ENCODE measurements around the gene TNRC18. TPM values are rescaled to one million over a fixed set of nuclear protein-coding genes. Genes with fewer than 3 reads are reported as not detected.

The TNRC18 gene
- total RNA-seq, 4 donors from 2014 or later, result 112 to 325 (median 211) TPM

DNA sequence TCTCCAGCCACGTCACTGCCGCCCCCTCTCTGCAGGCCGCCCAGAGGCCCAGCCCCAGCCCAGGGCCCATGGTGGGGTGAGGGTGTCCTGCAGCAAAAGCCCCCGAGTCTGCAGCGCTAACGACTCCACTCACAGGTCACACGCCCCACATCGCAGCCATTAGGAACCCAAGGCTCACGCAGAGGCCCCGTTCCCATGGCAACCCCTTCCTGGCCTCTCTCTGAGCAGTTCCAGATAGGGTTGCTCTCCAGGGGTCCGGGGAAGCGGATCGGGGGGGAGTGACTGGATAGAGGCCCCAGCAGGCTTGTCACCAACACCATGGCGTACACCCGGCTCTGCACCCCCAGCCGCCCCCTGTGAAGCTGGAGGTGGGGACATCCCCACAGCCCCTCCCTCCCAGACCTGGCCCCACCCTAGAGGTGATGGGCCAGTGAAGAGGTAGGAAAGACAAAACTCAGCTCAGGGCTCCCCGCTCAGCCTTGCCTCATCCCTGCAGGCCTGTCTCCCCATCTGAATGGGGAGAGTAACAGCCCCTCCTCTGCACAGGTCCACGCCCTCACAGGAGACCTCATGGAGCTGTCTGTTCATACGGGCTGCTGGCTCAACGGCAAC, 41.2 kb downstream of the TNRC18 start:
- Histone ChIP-seq H3K4me1 (peaks cover 0 to 39% (median 2%) of the 10 kb centered on the region in 4 donors), H3K27me3 (no peaks in the 10 kb centered on the region), H3K27ac (no peak overlapping the region), H3K9me3 (no peaks in the 10 kb centered on the region), H3K36me3 (peaks cover 0 to 21% (median 0%) of the 10 kb centered on the region in 3 donors), H3K4me3 (no peak overlapping the region)
- no peak for DNase-seq
- no peak for TF ChIP-seq POLR2A (IDR thresholded peaks at IDR 0.05)
- TF ChIP-seq, protein P1, sequence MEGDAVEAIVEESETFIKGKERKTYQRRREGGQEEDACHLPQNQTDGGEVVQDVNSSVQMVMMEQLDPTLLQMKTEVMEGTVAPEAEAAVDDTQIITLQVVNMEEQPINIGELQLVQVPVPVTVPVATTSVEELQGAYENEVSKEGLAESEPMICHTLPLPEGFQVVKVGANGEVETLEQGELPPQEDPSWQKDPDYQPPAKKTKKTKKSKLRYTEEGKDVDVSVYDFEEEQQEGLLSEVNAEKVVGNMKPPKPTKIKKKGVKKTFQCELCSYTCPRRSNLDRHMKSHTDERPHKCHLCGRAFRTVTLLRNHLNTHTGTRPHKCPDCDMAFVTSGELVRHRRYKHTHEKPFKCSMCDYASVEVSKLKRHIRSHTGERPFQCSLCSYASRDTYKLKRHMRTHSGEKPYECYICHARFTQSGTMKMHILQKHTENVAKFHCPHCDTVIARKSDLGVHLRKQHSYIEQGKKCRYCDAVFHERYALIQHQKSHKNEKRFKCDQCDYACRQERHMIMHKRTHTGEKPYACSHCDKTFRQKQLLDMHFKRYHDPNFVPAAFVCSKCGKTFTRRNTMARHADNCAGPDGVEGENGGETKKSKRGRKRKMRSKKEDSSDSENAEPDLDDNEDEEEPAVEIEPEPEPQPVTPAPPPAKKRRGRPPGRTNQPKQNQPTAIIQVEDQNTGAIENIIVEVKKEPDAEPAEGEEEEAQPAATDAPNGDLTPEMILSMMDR (IDR thresholded peaks at IDR 0.05), result no peak

DNA sequence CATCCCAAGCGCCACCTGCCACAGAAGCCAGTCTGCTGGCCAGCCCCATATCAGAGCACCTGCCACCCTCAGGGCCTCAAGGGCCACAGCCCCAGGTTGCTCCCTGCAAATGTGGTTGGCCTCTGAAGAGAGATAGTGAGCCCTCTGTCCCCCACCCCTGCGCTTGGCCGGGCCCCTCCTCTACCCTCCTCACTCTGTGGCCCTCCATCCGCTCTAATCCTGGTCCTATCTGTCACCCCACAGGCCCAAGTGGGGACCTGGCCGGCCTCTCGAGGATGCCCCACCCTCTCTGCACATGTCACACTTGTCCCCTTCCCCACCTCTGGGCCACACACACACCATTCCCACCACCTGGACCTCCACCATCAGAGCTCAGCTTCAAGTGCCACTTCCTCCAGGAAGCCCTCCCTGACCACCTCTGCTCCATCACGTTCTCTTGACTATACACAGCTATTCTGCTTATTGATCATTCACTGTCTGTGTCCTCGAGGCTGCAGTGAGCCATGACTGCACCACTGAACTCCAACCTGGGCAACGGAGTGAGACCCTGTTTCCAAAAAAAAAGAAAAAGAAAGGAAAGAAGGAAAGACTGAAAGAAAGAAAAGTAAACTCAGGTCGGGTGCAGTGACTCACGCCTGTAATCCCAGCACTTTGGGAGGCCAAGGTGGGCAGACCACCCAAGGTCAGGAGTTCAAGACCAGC, 42.4 kb downstream of the TNRC18 start:
- H3K27ac ChIP-seq, result no peak overlapping the region
- no peak for DNase-seq
- no peaks in the 10 kb centered on the region for H3K27me3 ChIP-seq
- no peaks in the 10 kb centered on the region for H3K9me3 ChIP-seq
- TF ChIP-seq POLR2A (IDR thresholded peaks at IDR 0.05), result no peak
- TF ChIP-seq, protein P1 (IDR thresholded peaks at IDR 0.05), result no peak
- peaks cover 0 to 39% (median 2%) of the 10 kb centered on the region in 4 donors for H3K4me1 ChIP-seq
- no peak overlapping the region for H3K4me3 ChIP-seq
- peaks cover 0 to 25% (median 0%) of the 10 kb centered on the region in 3 donors for H3K36me3 ChIP-seq

DNA sequence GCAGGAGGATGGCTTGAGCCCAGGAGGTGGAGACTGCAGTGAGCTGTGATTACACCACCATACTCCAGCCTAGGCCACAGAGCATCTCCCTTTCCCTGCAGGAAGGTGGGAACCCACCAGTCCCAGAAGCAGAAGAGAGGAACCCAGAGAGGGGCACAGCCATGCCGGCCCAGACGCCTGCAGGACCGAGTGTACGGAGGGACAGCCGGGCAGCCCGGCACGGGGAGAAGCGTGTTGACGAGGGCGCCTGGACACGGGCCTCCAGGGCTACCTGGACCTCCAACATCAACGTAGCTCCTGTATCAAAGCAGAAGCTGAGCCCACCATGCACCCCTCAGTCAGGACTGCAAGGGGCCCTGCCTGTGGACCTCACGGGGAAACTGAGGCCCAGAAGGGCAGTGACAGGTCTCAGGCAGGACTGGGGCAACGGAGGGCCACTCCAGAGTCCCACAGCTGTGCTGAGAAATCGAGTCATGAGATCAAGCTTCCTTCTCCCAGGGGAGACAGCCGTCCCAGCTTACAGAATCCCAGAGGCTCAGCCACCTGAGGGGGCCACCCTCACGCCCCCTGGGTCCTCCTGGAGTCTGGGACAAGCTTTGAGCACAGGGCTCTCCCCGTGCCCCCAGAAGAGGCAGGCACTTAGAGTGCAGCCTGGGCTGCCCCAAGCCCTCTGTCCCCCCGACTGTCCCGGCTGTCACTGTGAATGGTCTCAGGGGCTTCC, 43.1 kb downstream of the TNRC18 start:
- TF ChIP-seq, protein P1 (IDR thresholded peaks at IDR 0.05), result no peak
- TF ChIP-seq POLR2A (IDR thresholded peaks at IDR 0.05), result no peak
- Histone ChIP-seq H3K4me1 (peaks cover 0 to 39% (median 2%) of the 10 kb centered on the region in 4 donors), H3K9me3 (no peaks in the 10 kb centered on the region), H3K4me3 (no peak overlapping the region), H3K27ac (no peak overlapping the region), H3K36me3 (peaks cover 0 to 32% (median 0%) of the 10 kb centered on the region in 3 donors), H3K27me3 (no peaks in the 10 kb centered on the region)
- peak in 1 of 3 donors; percentile 49 for DNase-seq

DNA sequence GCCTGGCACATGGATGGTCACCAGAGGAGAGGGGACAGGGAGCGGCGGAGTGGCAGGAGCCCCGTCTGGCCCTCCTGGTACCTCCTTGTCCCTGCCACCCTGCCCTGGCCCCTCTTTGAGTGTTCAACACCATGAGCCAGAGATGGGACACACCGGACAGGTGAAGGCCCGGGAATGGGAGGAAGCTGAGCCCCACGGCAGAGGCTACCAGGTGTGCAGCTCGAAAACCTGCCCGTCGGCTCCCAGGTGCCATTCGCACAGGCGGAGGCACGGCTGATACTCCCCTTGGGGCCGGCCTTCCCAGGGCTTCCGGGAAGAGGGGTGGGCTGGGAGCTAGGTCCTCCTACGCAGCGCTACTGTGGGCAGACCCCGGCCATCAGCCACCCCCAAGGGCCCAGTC, 44.1 kb downstream of the TNRC18 start:
- peaks cover 0 to 36% (median 0%) of the 10 kb centered on the region in 3 donors for H3K36me3 ChIP-seq
- TF ChIP-seq, protein P1 (IDR thresholded peaks at IDR 0.05), result no peak
- no peak for TF ChIP-seq POLR2A (IDR thresholded peaks at IDR 0.05)
- no peaks in the 10 kb centered on the region for H3K27me3 ChIP-seq
- H3K4me3 ChIP-seq, result no peak overlapping the region
- no peaks in the 10 kb centered on the region for H3K9me3 ChIP-seq
- DNase-seq, result no peak
- H3K4me1 ChIP-seq, result peaks cover 0 to 37% (median 2%) of the 10 kb centered on the region in 4 donors
- H3K27ac ChIP-seq, result no peak overlapping the region

DNA sequence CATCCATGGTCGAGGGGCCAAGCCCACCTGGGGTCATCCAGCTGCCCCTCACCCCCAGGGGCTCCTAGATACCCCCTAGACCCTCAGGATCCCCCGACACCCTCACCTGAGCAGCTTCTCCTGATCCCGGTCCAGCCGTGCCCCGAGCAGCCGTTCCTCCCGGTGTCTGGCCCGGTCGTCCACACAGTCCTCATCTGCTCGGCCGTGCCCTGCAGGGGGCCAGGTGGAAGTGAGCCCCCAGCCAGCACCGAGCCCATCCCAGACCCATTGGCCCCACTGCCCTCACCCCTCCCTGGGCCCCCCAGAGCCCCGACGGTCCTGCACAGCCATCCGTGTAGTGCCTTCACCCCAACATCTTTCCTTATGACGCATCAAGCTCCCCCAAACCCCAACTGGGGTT, 45.8 kb downstream of the TNRC18 start:
- DNase-seq, result no peak
- TF ChIP-seq, protein P1 (IDR thresholded peaks at IDR 0.05), result no peak
- TF ChIP-seq POLR2A (IDR thresholded peaks at IDR 0.05), result no peak
- no peak overlapping the region for H3K27ac ChIP-seq
- no peak overlapping the region for H3K4me3 ChIP-seq
- no peaks in the 10 kb centered on the region for H3K9me3 ChIP-seq
- H3K4me1 ChIP-seq, result peaks cover 0 to 22% (median 2%) of the 10 kb centered on the region in 4 donors
- H3K27me3 ChIP-seq, result no peaks in the 10 kb centered on the region
- H3K36me3 ChIP-seq, result peaks cover 0 to 52% (median 0%) of the 10 kb centered on the region in 3 donors

All from Peyer's patch (tissue), 4 donors.